Activated CD4-positive, CD25-positive, alpha-beta regulatory T cell treated with anti-CD3 and anti-CD28 coated beads, Interleukin-2, amount 50 U/mL, for 24 hours (primary cell): ENCODE results near the gene DCLRE1A.
A peak's percentile ranks its signal among the peaks of the same experiment; 100 is the strongest.
"Not testable (repeated sequence)": the region's sequence is repeated elsewhere in the genome, so short reads cannot be mapped to it uniquely, and the experiment has no call there.

Source experiments
- ATAC-seq, 2 donors: fragments of 150-1000 bp; cut with Tn5 transposase; one replicate each; pipeline ENCODE4 v1.10.0; 2021; ENCODE audit warnings: mild to moderate bottlenecking in 1 of 2, moderate library complexity in 1 of 2

DCLRE1A gene

DNA sequence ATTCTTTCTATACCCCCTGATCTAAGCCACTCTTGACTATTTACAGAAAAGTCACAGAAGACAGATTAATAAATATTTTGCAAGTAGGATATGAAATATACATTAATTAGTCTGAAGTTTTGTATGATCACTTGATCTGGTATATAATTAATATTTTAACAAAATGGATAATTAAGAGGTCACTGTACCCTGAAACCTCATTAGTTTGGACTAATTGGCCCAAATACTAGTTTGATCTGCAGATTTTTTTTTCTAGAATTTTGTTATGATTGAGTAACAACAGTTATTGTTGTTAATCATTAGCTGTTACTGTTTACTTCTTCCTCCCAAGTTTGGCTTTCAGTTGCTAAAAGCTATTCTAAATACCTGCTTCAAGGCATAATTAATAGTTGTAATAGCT is 3.3 kb upstream of the DCLRE1A start:
- ATAC-seq, result no peak

DNA sequence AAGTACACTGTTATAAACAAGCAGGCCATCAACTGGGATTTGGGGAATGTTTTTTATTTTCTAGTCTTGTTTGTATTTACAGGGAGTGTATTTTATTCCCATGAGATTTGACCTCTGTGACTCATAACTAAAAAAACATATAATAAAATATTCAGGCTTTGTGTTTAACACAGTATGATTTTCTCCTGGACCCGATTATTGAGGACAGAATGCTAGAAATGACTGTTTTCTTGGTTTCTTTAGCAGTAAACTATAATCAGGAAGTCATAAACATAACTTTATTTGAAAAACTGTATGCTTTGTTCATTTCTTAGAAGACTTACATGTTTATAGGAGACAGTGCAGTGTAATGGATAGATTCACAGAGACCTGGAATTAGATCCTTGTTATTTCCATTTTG is 2.7 kb upstream of the DCLRE1A start:
- ATAC-seq, result no peak

DNA sequence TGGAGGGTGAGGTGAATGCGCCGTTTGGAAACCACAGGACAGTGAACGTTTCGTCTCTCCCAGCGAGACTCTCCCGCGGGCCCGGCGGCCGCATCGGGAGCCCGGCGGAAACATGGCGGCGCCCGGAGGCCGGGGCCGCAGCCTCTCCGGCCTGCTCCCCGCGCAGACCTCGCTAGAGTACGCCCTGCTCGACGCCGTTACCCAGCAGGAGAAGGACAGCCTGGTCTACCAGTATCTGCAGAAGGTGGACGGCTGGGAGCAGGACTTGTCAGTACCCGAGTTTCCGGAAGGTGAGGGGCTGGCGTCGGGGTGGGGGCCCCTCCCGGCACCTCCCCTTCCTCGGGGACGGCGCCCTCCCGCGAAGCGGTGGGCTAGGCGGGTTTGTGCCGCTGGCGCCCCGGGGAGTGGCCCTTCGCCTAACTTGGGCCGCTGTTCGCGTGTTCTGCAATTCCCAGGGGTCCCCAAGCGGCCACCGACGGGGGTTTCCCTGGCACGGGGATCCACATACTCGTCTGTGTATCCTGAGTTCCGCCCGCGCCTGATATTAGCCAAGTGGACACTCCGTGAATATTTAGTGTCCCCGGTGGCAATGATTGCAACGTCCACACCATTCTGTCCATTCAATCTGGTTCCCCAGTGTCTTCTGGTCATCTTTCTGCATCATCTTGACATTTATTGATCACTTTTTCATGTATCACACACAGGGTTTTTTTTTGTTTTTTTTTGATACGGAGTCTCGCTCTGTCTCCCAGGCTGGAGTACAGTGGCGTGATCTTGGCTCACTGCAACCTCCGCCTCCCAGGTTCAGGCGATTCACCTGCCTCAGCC is 1.1 kb upstream of the DCLRE1A start:
- ATAC-seq, result peak; percentile 35 to 46

DNA sequence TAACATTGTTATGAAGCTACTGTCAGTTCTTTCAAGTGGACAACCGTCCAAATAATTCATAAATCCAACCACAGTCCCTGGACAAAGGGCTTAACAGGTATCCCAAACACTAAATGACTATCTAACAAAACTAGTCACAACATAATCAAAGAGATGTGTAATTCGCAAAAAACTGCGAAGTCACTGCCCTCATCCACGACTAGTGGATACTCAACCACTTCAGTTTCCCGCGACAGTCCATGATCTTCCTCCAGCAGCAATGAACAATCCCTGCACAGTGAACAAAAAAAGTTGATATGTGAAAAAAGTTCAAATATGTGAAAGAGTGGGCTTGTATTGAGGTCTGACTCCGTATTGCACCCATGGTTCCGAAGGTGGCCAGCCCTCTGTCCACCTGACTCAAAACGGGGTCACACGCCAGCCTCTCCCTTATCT is 287 bp downstream of the DCLRE1A start:
- ATAC-seq, result no peak

GRCh38 chr10:113849946-113850345 is 3.9 kb downstream of the DCLRE1A start:
- peak in 1 of 2 donors; percentile 15 for ATAC-seq

DNA sequence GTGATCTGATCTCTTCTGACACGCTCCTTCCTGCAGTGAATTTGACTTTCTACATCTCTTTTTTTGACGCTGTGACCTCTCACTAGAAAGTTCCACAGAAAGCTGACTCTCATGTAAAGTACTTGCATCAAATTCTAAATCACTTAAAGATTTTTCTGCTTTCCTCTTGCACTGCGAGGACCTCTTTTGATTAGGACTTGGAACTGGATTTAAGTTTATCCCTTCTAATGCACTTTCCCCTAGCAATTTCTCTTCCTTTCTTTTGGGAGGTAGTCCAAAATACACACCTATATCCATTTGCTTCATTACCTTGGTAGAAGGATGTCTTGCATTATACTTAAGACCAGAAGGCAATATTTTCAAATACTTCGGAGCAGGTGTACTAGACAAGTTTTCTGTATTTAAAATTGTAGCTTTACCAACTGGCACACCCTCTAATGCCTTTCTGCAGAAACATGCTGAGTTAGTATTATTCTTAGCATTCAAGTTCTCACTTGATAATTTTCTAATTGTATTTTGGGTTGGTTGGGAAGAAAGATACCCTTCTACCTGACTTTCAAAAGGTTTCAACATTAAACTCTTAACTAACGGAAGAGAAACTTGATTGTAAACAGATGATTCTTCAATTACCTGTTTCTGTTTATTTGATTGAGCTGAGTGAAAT is 4.6 kb downstream of the DCLRE1A start:
- ATAC-seq, result no peak

- no peak for ATAC-seq
These were observed 7.8 kb downstream of the DCLRE1A start for GRCh38 chr10:113846036-113846435.

DNA sequence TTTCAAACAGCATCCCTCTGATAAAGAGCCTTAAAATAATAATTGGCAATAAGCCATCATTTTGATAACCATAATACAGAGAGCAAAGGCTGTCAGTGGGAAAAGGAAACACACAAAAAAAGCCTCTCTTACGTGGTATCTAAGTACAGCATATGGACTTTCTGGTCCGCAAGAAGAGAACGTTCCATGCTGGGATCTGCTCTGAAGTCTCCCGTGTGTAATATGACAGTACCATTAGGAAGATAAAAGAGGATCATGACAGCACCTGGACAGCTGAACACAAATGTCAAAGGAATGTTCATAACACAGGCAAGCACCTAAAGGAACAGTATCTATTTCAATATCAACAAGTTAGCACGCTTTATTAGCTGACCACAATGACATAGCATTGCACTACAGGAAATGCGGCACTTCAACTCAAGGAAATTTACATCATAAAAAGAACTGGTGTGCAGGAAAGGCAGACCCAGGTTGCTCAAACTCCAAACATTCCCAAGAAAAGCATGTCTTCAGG is 9.9 kb downstream of the DCLRE1A start:
- no peak for ATAC-seq

GRCh38 chr10:113842171-113842570 is 11.7 kb downstream of the DCLRE1A start:
- peak; percentile 46 to 72 for ATAC-seq

- ATAC-seq, result not testable (repeated sequence)
These were observed 25.3 kb downstream of the DCLRE1A start for GRCh38 chr10:113828567-113828966.

- ATAC-seq, result no peak
These were observed 28.1 kb downstream of the DCLRE1A start for GRCh38 chr10:113825791-113826190.

GRCh38 chr10:113823389-113823788 is 30.5 kb downstream of the DCLRE1A start:
- ATAC-seq, result no peak

- ATAC-seq, result no peak
These were observed 31.7 kb downstream of the DCLRE1A start for GRCh38 chr10:113822174-113822573.

- not testable (repeated sequence) for ATAC-seq
These were observed 32.6 kb downstream of the DCLRE1A start for GRCh38 chr10:113821306-113821705.

- ATAC-seq, result no peak
These were observed 33.4 kb downstream of the DCLRE1A start for GRCh38 chr10:113820507-113820906.

GRCh38 chr10:113819989-113820388 is 33.9 kb downstream of the DCLRE1A start:
- no peak for ATAC-seq

DNA sequence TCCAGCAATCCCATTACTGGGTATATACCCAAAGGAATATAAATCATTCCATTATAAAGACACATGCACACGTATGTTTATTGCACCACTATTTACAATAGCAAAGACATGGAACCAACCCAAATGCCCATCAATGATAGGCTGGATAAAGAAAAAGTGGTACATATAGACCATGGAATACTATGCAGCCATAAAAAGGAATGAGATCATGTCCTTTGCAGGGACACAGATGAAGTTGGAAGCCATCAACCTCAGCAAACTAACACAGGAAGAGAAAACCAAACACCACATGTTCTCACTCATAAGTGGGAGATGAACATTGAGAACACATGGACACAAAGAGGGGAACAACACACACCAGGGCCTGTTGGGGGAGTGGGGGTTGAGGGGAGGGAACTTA is 39.2 kb downstream of the DCLRE1A start:
- ATAC-seq, result not testable (repeated sequence)

- no peak for ATAC-seq
These were observed 45.7 kb downstream of the DCLRE1A start for GRCh38 chr10:113808168-113808567.

DNA sequence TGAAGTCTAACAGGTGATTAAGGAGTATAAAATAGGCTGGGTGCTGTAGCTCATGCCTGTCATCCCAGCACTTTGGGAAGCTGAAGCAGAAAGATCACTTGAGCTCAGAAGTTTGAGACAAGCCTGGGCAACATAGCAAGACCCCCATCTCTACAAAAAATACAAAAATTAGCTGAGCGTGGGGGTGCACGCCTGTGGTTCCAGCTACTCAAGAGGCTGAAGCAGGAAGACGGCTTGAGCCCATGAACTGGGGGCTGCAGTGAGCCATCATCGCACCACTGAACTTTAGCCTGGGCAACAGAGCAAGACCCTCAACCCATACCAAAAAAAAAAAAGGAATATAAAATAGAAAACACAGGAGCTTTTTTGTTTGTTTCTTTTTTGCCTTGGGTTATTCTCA is 47.4 kb downstream of the DCLRE1A start:
- ATAC-seq, result no peak

DNA sequence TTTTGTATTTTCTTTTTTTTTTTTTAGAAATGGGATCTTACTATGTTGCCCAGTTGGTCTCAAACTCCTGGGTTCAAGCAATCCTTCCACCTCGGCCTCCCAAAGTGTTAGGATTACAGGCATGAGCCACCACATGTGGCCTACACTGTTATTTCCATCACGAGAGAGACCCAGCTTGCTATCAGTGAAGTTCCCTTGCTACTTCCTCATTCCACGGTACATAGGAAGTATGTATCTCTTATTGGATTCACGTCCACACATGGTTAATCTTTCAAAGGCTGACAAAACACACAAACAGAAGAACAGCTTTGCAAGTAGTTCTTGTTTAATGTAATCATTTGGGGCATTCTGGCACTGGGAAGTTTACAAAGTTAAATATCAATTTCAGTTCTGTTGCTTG is 50.9 kb downstream of the DCLRE1A start:
- ATAC-seq, result no peak

- ATAC-seq, result no peak
These were observed 52.3 kb downstream of the DCLRE1A start for GRCh38 chr10:113801569-113801968.

DNA sequence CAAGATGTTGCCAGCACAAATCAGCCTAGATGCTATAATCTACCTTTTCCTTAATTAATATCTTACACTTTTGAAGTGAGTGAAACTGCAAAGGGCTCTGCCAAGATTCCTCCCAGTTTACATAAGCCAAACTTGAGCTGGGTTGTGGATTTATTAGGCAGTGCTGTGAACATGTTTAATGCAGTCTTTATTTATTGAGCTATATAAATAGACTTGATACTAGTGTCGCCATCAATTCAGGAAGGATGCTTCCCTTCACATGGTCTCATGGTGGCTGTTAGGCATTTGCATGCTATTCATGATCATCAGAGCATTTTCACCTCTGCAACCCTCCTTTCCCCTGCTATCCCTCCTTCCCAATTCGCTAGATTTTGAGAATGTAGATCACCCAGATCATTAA is 62.2 kb downstream of the DCLRE1A start:
- ATAC-seq, result no peak

- no peak for ATAC-seq
These were observed 65.2 kb downstream of the DCLRE1A start for GRCh38 chr10:113788604-113789083.
